ENCODE results near the gene THSD7B.
"Not testable (repeated sequence)": the region's sequence is repeated elsewhere in the genome, so short reads cannot be mapped to it uniquely, and the experiment has no call there.

THSD7B gene

GRCh38 chr2:136957044-136957443, 191.7 kb downstream of the THSD7B start:
- no peak overlapping the region for H3K4me3 ChIP-seq (ENCODE audit: low read depth, low read length)
- no peak for TF ChIP-seq CTCF (IDR thresholded peaks at IDR 0.05; ENCODE audit: low read depth, low read length, missing control alignments)
- no peak for DNase-seq (ENCODE audit: low read depth)

- no peak for TF ChIP-seq CTCF (IDR thresholded peaks at IDR 0.05; ENCODE audit: low read depth, low read length, missing control alignments)
- no peak for DNase-seq (ENCODE audit: low read depth)
- H3K4me3 ChIP-seq (ENCODE audit: low read depth, low read length): no peak overlapping the region
Observed at GRCh38 chr2:136962105-136962725, 196.9 kb downstream of the THSD7B start.

GRCh38 chr2:136966485-136966884, 201.1 kb downstream of the THSD7B start:
- no peak overlapping the region for H3K4me3 ChIP-seq (ENCODE audit: low read depth, low read length)
- TF ChIP-seq CTCF (IDR thresholded peaks at IDR 0.05; ENCODE audit: low read depth, low read length, missing control alignments): no peak
- DNase-seq (ENCODE audit: low read depth): no peak

- DNase-seq (ENCODE audit: low read depth): no peak
- H3K4me3 ChIP-seq (ENCODE audit: low read depth, low read length): no peak overlapping the region
- TF ChIP-seq CTCF (IDR thresholded peaks at IDR 0.05; ENCODE audit: low read depth, low read length, missing control alignments): no peak
Observed at GRCh38 chr2:136980303-136980702, 215.0 kb downstream of the THSD7B start.

- not testable (repeated sequence) for DNase-seq (ENCODE audit: low read depth); H3K4me3 ChIP-seq (ENCODE audit: low read depth, low read length)
Observed at GRCh38 chr2:136981689-136982088, 216.3 kb downstream of the THSD7B start.

GRCh38 chr2:136985044-136985443, 219.7 kb downstream of the THSD7B start:
- TF ChIP-seq CTCF (IDR thresholded peaks at IDR 0.05; ENCODE audit: low read depth, low read length, missing control alignments): no peak
- H3K4me3 ChIP-seq (ENCODE audit: low read depth, low read length): no peak overlapping the region
- DNase-seq (ENCODE audit: low read depth): no peak

GRCh38 chr2:136986605-136987221, 221.4 kb downstream of the THSD7B start:
- TF ChIP-seq CTCF (IDR thresholded peaks at IDR 0.05; ENCODE audit: low read depth, low read length, missing control alignments): no peak
- DNase-seq (ENCODE audit: low read depth): no peak
- no peak overlapping the region for H3K4me3 ChIP-seq (ENCODE audit: low read depth, low read length)

Data from GM12864 (cell line).